Measurements from ENCODE around the gene CERT1. TPM values are rescaled to one million over a fixed set of nuclear protein-coding genes. Genes with fewer than 3 reads are reported as not detected.
A peak's percentile ranks its signal among the peaks of the same experiment; 100 is the strongest.
"Not testable (repeated sequence)": the region's sequence is repeated elsewhere in the genome, so short reads cannot be mapped to it uniquely, and the experiment has no call there.

CERT1 gene
- total RNA-seq (2021) (17.6 and 19.5 TPM in 2 replicates), Bru-seq, nascent RNA (percentile 77 among the genes with signal in this experiment), BruChase-seq, experiment 1, labeled RNA remaining after a 2-hour chase (percentile 69 among the genes with signal in this experiment), BruChase-seq, experiment 2, labeled RNA remaining after a 6-hour chase (percentile 62 among the genes with signal in this experiment)
- long read RNA-seq, partial matches to known transcripts: 2 of 15 reads
- long read RNA-seq, other reads (novel, unspliced or antisense): 4 of 15 reads

DNA sequence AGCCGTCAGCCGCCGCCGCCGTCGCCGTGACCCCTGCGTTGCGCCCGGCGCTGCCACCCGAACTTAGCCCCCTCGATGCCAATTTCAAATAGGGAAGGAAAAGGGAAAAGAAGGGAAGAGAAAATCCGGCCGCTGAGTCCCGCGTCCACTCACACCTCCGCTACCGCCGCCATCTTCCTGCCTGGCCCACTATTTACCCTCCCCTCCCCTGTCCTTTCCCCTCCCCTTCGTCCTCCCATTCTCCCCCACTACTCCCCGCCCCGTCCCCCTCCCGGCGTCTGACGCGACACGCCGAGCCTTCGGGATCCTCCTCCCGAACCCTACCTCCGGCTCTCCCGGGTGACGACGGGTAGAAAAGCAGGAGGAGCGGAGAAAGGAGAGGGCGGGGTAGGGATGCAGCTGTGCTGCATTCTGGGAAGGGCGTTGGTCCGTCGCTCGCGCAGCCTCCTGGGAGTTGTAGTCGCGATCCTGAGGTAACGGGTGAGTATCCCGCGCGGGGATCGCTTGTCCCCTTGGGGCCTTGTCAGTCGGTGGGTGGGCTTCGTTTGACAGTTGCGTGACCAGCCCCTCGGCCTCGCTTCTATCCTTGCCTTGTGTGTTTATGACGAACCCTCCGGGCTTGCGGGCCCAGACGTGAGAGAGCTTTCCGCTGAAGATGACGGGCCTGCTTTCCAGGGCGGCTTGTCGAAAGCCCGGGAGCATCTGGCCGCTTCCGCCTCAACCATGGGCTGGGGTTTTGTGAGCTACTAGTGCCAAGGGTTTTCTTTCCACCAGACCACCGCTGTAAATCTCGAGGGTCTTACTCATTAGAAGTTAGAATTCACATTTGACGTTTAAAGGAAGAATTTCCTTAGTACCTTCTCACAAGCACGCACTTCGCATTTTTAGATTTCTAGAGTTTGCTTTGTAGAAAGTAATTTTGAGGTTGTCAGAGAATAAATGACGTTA, at the start of gene CERT1, which contains the start of gene POLK:
Gene CERT1 (minus strand): TSS at position 195 of the 948 bp plus-strand sequence. CDS start 422 bp downstream, outside the sequence.
Gene POLK (plus strand): TSS at position 457 of the 948 bp plus-strand sequence.
- Histone ChIP-seq H2AFZ (peak within 1 kb of the TSS; percentile 97), H4K20me1 (ENCODE audit: insufficient read depth) (0 out of 2 replicates have a peak, but pooled peaks cover 2% of the 10 kb centered on the region), H3K79me2 (ENCODE audit: low read depth) (peaks cover 70% of the 10 kb centered on the region), H3K27me3 (ENCODE audit: insufficient read depth, low read depth) (no peaks in the 10 kb centered on the region), H3K9me3 (ENCODE audit: insufficient read depth, low read depth) (no peaks in the 10 kb centered on the region), H3K4me3 (peak within 1 kb of the TSS; percentile 83), H3F3A (ENCODE audit: insufficient read depth, low read depth) (no peaks in the 10 kb centered on the region), H3K27ac (peak within 1 kb of the TSS; percentile 64), H3K4me1 (replicated peaks; ENCODE audit: insufficient read depth) (peaks cover 22% of the 10 kb centered on the region), H3K9me2 (ENCODE audit: insufficient read depth) (no peaks in the 10 kb centered on the region), H3K36me3 (ENCODE audit: low read depth) (no peaks in the 10 kb centered on the region), H3K4me2 (peak within 1 kb of the TSS; percentile 94)
- no peak for TF ChIP-seq EZH2 (IDR thresholded peaks at IDR 0.05; ENCODE audit: low read depth)
- no peak for TF ChIP-seq CTCF (conservative IDR thresholded peaks at IDR 0.05)
- CTCF ChIA-PET: interaction anchor here (0.7 kb wide), 2 partner anchors 71 to 279 kb away, joined by 7 to 9 read pairs; no protein-coding TSS in a partner anchor
- intact Hi-C loops (cut with micrococcal nuclease; ENCODE audit: unreplicated experiment): loop anchor here (5.0 kb wide), 3 partner anchors 56 to 166 kb away; no protein-coding TSS in a partner anchor
- TSS peak; percentile 50 for BruUV-seq (replicated peaks)
- DNase-seq: peak; percentile 93 to 96
- POLR2A ChIA-PET (ENCODE audit: unreplicated experiment): interaction anchor here (0.6 to 0.7 kb wide), 4 partner anchors 9 to 362 kb away, joined by 4 to 25 read pairs (median 6); no protein-coding TSS in a partner anchor

DNA sequence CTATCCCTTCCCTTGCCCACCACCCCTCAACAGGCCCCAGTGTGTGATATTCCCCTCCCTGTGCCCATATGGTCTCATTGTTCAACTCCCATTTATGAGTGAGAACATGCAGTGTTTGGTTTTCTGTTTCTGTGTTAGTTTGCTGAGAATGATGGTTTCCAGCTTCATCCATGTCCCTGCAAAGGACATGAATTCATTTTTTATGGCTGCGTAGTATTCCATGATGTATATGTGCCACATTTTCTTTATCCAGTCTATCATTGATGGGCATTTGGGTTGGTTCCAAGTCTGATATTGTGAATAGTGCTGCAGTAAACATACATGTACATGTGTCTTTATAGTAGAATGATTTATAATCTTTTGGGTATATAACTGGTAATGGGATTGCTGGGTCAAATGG, 49.2 kb upstream of the CERT1 start:
- H3K36me3 ChIP-seq (ENCODE audit: low read depth); H3K27ac ChIP-seq; H4K20me1 ChIP-seq (ENCODE audit: insufficient read depth); H2AFZ ChIP-seq; BruUV-seq (replicated peaks); H3K27me3 ChIP-seq (ENCODE audit: insufficient read depth, low read depth); POLR2A ChIA-PET (ENCODE audit: unreplicated experiment); H3K4me2 ChIP-seq; H3K9me3 ChIP-seq (ENCODE audit: insufficient read depth, low read depth); H3K4me3 ChIP-seq; H3K79me2 ChIP-seq (ENCODE audit: low read depth); H3K4me1 ChIP-seq (replicated peaks; ENCODE audit: insufficient read depth); H3F3A ChIP-seq (ENCODE audit: insufficient read depth, low read depth); DNase-seq; H3K9me2 ChIP-seq (ENCODE audit: insufficient read depth); CTCF ChIA-PET: not testable (repeated sequence)
- intact Hi-C loops (cut with micrococcal nuclease; ENCODE audit: unreplicated experiment): loop anchor here (10.0 kb wide), 1 partner anchor 206 kb away; no protein-coding TSS in a partner anchor

DNA sequence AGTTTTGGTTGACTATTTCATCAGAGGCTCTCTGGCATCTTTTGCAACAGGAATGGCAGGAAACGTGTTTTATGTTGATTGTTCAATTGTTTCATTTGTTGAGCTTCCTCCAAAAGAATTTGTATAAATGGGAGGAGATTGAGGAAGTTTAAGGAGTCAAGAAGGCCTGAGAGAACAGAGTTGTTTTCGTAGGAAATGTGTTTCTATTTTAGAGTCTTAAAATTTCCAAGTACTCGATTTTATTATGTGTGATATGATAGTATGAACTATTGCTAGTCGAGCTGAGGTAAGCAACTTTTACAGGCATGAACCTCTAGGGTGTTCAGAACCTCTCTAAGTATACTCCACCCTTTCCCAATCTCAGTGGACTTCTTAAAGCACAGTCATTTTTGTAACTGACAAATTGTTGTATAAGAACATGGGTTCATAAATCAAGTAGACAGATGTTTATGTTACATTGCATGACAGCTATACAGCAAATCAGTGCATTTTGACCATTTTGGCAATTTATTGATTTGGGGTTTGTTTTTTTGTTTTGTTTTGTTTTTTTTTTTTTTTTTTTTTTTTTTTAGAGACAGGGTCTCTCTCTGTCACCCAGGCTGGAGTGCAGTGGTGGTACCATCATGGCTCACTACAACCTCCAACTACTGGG, 47.7 kb upstream of the CERT1 start:
- TF ChIP-seq EZH2 (IDR thresholded peaks at IDR 0.05; ENCODE audit: low read depth): no peak
- no peak for TF ChIP-seq CTCF (conservative IDR thresholded peaks at IDR 0.05)
- no peaks in the 10 kb centered on the region for H3F3A ChIP-seq (ENCODE audit: insufficient read depth, low read depth)
- BruUV-seq (replicated peaks): no TSS peak
- H3K27ac ChIP-seq: no peak overlapping the region
- H4K20me1 ChIP-seq (ENCODE audit: insufficient read depth): no peaks in the 10 kb centered on the region
- H2AFZ ChIP-seq: no peak overlapping the region
- ChIA-PET CTCF (no interaction called here), POLR2A (ENCODE audit: unreplicated experiment) (no interaction called here)
- no peaks in the 10 kb centered on the region for H3K27me3 ChIP-seq (ENCODE audit: insufficient read depth, low read depth)
- H3K4me2 ChIP-seq: no peak overlapping the region
- no peaks in the 10 kb centered on the region for H3K9me2 ChIP-seq (ENCODE audit: insufficient read depth)
- no peak overlapping the region for H3K4me3 ChIP-seq
- intact Hi-C loops (cut with micrococcal nuclease; ENCODE audit: unreplicated experiment): no loop called here
- no peak for DNase-seq
- H3K4me1 ChIP-seq (replicated peaks; ENCODE audit: insufficient read depth): no peaks in the 10 kb centered on the region
- no peaks in the 10 kb centered on the region for H3K36me3 ChIP-seq (ENCODE audit: low read depth)
- H3K9me3 ChIP-seq (ENCODE audit: insufficient read depth, low read depth): 0 out of 2 replicates have a peak, but pooled peaks cover 5% of the 10 kb centered on the region
- H3K79me2 ChIP-seq (ENCODE audit: low read depth): no peaks in the 10 kb centered on the region

All from PC-9 (cell line).